ENCODE data around the gene EEF1A2. TPM values are rescaled to one million over a fixed set of nuclear protein-coding genes. Genes with fewer than 3 reads are reported as not detected.

Gene EEF1A2
- total RNA-seq, 1 donor from 2014 or later = 55.3 TPM

DNA sequence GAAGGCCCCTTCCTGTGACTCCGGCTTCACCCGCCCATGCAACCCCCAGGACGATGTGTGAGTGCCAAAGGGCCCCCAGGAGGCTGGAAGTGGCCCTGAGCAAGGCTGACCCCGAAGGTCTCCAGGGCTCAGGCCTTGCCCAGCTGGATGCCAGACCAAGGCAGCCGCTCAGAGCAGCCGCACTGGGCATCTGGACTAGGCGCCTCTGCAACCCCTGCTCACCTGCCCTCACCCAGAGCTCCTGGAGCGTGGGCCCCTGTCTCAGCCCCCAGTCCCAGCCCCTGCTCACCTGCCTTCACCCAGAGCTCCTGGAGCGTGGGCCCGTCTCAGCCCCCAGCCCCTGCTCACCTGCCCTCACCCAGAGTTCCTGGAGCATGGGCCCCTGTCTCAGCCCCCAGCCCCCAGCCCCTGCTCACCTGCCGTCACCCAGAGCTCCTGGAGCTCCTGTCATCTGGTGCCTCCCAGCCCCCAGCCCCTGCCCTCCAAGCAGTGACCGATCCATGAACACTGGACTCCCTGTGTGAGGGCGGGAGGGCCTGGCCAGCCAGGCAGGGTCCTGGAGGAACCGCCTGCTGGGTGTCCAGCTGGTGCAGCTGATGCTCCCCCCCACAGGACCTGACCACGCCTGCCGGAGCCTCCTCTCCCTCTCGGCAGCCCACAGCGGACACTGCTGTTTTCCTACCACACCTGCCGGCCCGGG lies 47.5 kb upstream of the EEF1A2 start:
- DNase-seq = no peak
- Mint-ChIP-seq H3K27me3 (ENCODE audit: unreplicated experiment) (peaks cover 4% of the 10 kb centered on the region), H3K4me1 (ENCODE audit: low read depth, unreplicated experiment) (peaks cover 6% of the 10 kb centered on the region), H3K27ac (ENCODE audit: unreplicated experiment) (no peak overlapping the region), H3K4me3 (ENCODE audit: unreplicated experiment) (no peak overlapping the region), H3K9me3 (ENCODE audit: unreplicated experiment) (peaks cover 9% of the 10 kb centered on the region), H3K36me3 (ENCODE audit: unreplicated experiment) (peaks cover 5% of the 10 kb centered on the region)
- TF ChIP-seq CTCF (IDR thresholded peaks at IDR 0.05; ENCODE audit: partially characterized antibody, unreplicated experiment) = no peak

- H3K27me3 Mint-ChIP-seq (ENCODE audit: unreplicated experiment) = peaks cover 4% of the 10 kb centered on the region
- H3K4me1 Mint-ChIP-seq (ENCODE audit: low read depth, unreplicated experiment) = peaks cover 3% of the 10 kb centered on the region
- peaks cover 5% of the 10 kb centered on the region for H3K36me3 Mint-ChIP-seq (ENCODE audit: unreplicated experiment)
- no peak overlapping the region for H3K4me3 Mint-ChIP-seq (ENCODE audit: unreplicated experiment)
- no peak for TF ChIP-seq CTCF (IDR thresholded peaks at IDR 0.05; ENCODE audit: partially characterized antibody, unreplicated experiment)
- H3K9me3 Mint-ChIP-seq (ENCODE audit: unreplicated experiment) = peaks cover 7% of the 10 kb centered on the region
- no peak overlapping the region for H3K27ac Mint-ChIP-seq (ENCODE audit: unreplicated experiment)
- no peak for DNase-seq
Observed at GRCh38 chr20:63545814-63546213, 46.9 kb upstream of the EEF1A2 start.

- Mint-ChIP-seq H3K27ac (ENCODE audit: unreplicated experiment) (no peak overlapping the region), H3K36me3 (ENCODE audit: unreplicated experiment) (peaks cover 5% of the 10 kb centered on the region), H3K9me3 (ENCODE audit: unreplicated experiment) (peaks cover 8% of the 10 kb centered on the region), H3K27me3 (ENCODE audit: unreplicated experiment) (peaks cover 4% of the 10 kb centered on the region), H3K4me1 (ENCODE audit: low read depth, unreplicated experiment) (peaks cover 3% of the 10 kb centered on the region), H3K4me3 (ENCODE audit: unreplicated experiment) (no peak overlapping the region)
- no peak for DNase-seq
- TF ChIP-seq CTCF (IDR thresholded peaks at IDR 0.05; ENCODE audit: partially characterized antibody, unreplicated experiment) = no peak
Observed at GRCh38 chr20:63544958-63545516, 46.2 kb upstream of the EEF1A2 start.

GRCh38 chr20:63544241-63544957 lies 45.5 kb upstream of the EEF1A2 start:
- H3K4me1 Mint-ChIP-seq (ENCODE audit: low read depth, unreplicated experiment) = peaks cover 3% of the 10 kb centered on the region
- DNase-seq = no peak
- H3K9me3 Mint-ChIP-seq (ENCODE audit: unreplicated experiment) = peaks cover 8% of the 10 kb centered on the region
- no peak overlapping the region for H3K27ac Mint-ChIP-seq (ENCODE audit: unreplicated experiment)
- peaks cover 5% of the 10 kb centered on the region for H3K36me3 Mint-ChIP-seq (ENCODE audit: unreplicated experiment)
- TF ChIP-seq CTCF (IDR thresholded peaks at IDR 0.05; ENCODE audit: partially characterized antibody, unreplicated experiment) = no peak
- H3K4me3 Mint-ChIP-seq (ENCODE audit: unreplicated experiment) = no peak overlapping the region
- peaks cover 4% of the 10 kb centered on the region for H3K27me3 Mint-ChIP-seq (ENCODE audit: unreplicated experiment)

- Mint-ChIP-seq H3K9me3 (ENCODE audit: unreplicated experiment) (peaks cover 8% of the 10 kb centered on the region), H3K27me3 (ENCODE audit: unreplicated experiment) (peaks cover 4% of the 10 kb centered on the region), H3K27ac (ENCODE audit: unreplicated experiment) (peak overlapping the region; percentile 59), H3K4me1 (ENCODE audit: low read depth, unreplicated experiment) (peaks cover 3% of the 10 kb centered on the region), H3K4me3 (ENCODE audit: unreplicated experiment) (peak overlapping the region; percentile 51), H3K36me3 (ENCODE audit: unreplicated experiment) (peaks cover 5% of the 10 kb centered on the region)
- no peak for DNase-seq
- no peak for TF ChIP-seq CTCF (IDR thresholded peaks at IDR 0.05; ENCODE audit: partially characterized antibody, unreplicated experiment)
Observed at GRCh38 chr20:63543733-63544132, 44.9 kb upstream of the EEF1A2 start.

Data from glutamatergic neuron (in vitro differentiated cells).